Nephron (organoid): ENCODE results near the gene KIF25.

Source experiments
- H3K27ac Mint-ChIP-seq, 3 experiments: 2 replicates each; pipeline ENCODE4 v1.8.0; 2020; ENCODE audit warnings: mixed read lengths in 3 of 3, mild to moderate bottlenecking in 2 of 3, moderate library complexity in 1 of 3
- H3K27me3 Mint-ChIP-seq: 2 replicates; pipeline ENCODE4 v1.8.0; 2021; ENCODE audit warnings: low read depth, mild to moderate bottlenecking, moderate library complexity, mixed read lengths
- H3K36me3 Mint-ChIP-seq: 2 replicates; pipeline ENCODE4 v1.8.0; 2020; ENCODE audit warnings: low read depth, mixed read lengths
- H3K4me1 Mint-ChIP-seq: 2 replicates; pipeline ENCODE4 v1.8.0; 2020; ENCODE audit warnings: mixed read lengths
- H3K4me3 Mint-ChIP-seq, 3 experiments: 2 replicates each; pipeline ENCODE4 v1.8.0; 2020; ENCODE audit warnings: mild to moderate bottlenecking in 3 of 3, mixed read lengths in 3 of 3, moderate library complexity in 2 of 3
- H3K9me3 Mint-ChIP-seq: 2 replicates; pipeline ENCODE4 v1.8.0; 2020; ENCODE audit warnings: mixed read lengths
- CTCF ChIP-seq, 3 experiments: fragments of 200-600 bp; sonication (generic); IDR thresholded peaks; one replicate each; pipeline ENCODE4 v1.5.0; 2021; ENCODE audit warnings: antibody characterized with exemption in 3 of 3; ENCODE audit not compliant: unreplicated experiment in 3 of 3

The KIF25 gene

GRCh38 chr6:167993831-167994230 lies 3.6 kb upstream of the KIF25 start:
- Mint-ChIP-seq H3K36me3 (no peaks in the 10 kb centered on the region), H3K9me3 (no peaks in the 10 kb centered on the region), H3K27me3 (no peaks in the 10 kb centered on the region), H3K4me3 (no peak overlapping the region), H3K27ac (no peak overlapping the region), H3K4me1 (peaks cover 11% of the 10 kb centered on the region)
- no peak for TF ChIP-seq CTCF (IDR thresholded peaks at IDR 0.05; ENCODE audit: unreplicated experiment in 3 of 3)

GRCh38 chr6:167995302-167995701 lies 2.2 kb upstream of the KIF25 start:
- H3K4me1 Mint-ChIP-seq = peaks cover 11% of the 10 kb centered on the region
- H3K27ac Mint-ChIP-seq = peak overlapping the region in 1 of 3 experiments; percentile 44
- H3K27me3 Mint-ChIP-seq = no peaks in the 10 kb centered on the region
- no peak overlapping the region for H3K4me3 Mint-ChIP-seq
- H3K36me3 Mint-ChIP-seq = no peaks in the 10 kb centered on the region
- H3K9me3 Mint-ChIP-seq = no peaks in the 10 kb centered on the region
- TF ChIP-seq CTCF (IDR thresholded peaks at IDR 0.05; ENCODE audit: unreplicated experiment in 3 of 3) = no peak

GRCh38 chr6:167995731-167996151 lies 1.7 kb upstream of the KIF25 start:
- peaks cover 11% of the 10 kb centered on the region for H3K4me1 Mint-ChIP-seq
- H3K9me3 Mint-ChIP-seq = no peaks in the 10 kb centered on the region
- no peaks in the 10 kb centered on the region for H3K36me3 Mint-ChIP-seq
- no peak overlapping the region for H3K27ac Mint-ChIP-seq
- H3K27me3 Mint-ChIP-seq = no peaks in the 10 kb centered on the region
- no peak overlapping the region for H3K4me3 Mint-ChIP-seq
- TF ChIP-seq CTCF (IDR thresholded peaks at IDR 0.05; ENCODE audit: unreplicated experiment in 3 of 3) = no peak

- peaks cover 11% of the 10 kb centered on the region for H3K4me1 Mint-ChIP-seq
- H3K27ac Mint-ChIP-seq = no peak overlapping the region
- H3K36me3 Mint-ChIP-seq = no peaks in the 10 kb centered on the region
- H3K4me3 Mint-ChIP-seq = peak overlapping the region in 1 of 3 experiments; percentile 52
- TF ChIP-seq CTCF (IDR thresholded peaks at IDR 0.05; ENCODE audit: unreplicated experiment in 3 of 3) = no peak
- no peaks in the 10 kb centered on the region for H3K9me3 Mint-ChIP-seq
- H3K27me3 Mint-ChIP-seq = no peaks in the 10 kb centered on the region
Observed at GRCh38 chr6:167996424-167997199, 859 bp upstream of the KIF25 start.

GRCh38 chr6:167998215-167998614 lies 744 bp downstream of the KIF25 start:
- H3K4me3 Mint-ChIP-seq = no peak overlapping the region
- H3K9me3 Mint-ChIP-seq = no peaks in the 10 kb centered on the region
- peaks cover 11% of the 10 kb centered on the region for H3K4me1 Mint-ChIP-seq
- peak overlapping the region; percentile 25 to 73 (median 39) for H3K27ac Mint-ChIP-seq
- no peaks in the 10 kb centered on the region for H3K36me3 Mint-ChIP-seq
- TF ChIP-seq CTCF (IDR thresholded peaks at IDR 0.05; ENCODE audit: unreplicated experiment in 3 of 3) = no peak
- no peaks in the 10 kb centered on the region for H3K27me3 Mint-ChIP-seq
